H9 (cell line): ENCODE data around the gene ZNRF2. TPM values are rescaled to one million over a fixed set of nuclear protein-coding genes. Genes with fewer than 3 reads are reported as not detected.

ENCODE experiments used
- DNase-seq: peaks from one replicate; pipeline ENCODE4 v3.0.0-alpha.2; 2017
- H2AFZ ChIP-seq: one replicate; pipeline ENCODE4 v1.6.1; 2013; ENCODE audit warnings: mild to moderate bottlenecking, low read length, control low read depth, moderate library complexity
- H2AK5ac ChIP-seq: 2 replicates; pipeline ENCODE4 v1.6.1; 2013; ENCODE audit warnings: low read length, control low read depth, mixed read lengths; ENCODE audit not compliant: insufficient read length
- H2BK120ac ChIP-seq: one replicate; pipeline ENCODE4 v1.6.1; 2013; ENCODE audit warnings: low read depth, mild to moderate bottlenecking, low read length, control low read depth, inconsistent platforms; ENCODE audit not compliant: poor library complexity, severe bottlenecking
- H2BK12ac ChIP-seq: 2 replicates; pipeline ENCODE4 v1.6.1; 2013; ENCODE audit warnings: low read length, control low read depth, mixed read lengths, low read depth; ENCODE audit not compliant: insufficient read length
- H2BK15ac ChIP-seq: 2 replicates; pipeline ENCODE4 v1.6.1; 2013; ENCODE audit warnings: low read depth, low read length, control low read depth
- H2BK20ac ChIP-seq: one replicate; pipeline ENCODE4 v1.6.1; 2013; ENCODE audit warnings: low read depth, mild to moderate bottlenecking, low read length, control low read depth, inconsistent platforms; ENCODE audit not compliant: poor library complexity, severe bottlenecking
- H2BK5ac ChIP-seq: 2 replicates; pipeline ENCODE4 v1.6.1; 2013; ENCODE audit warnings: low read length, control low read depth, mixed read lengths; ENCODE audit not compliant: insufficient read length
- H3K14ac ChIP-seq: 2 replicates; pipeline ENCODE4 v1.6.1; 2013; ENCODE audit warnings: low read length, control low read depth; ENCODE audit not compliant: insufficient read depth
- H3K18ac ChIP-seq: 2 replicates; pipeline ENCODE4 v1.6.1; 2013; ENCODE audit warnings: low read depth, mild to moderate bottlenecking, mixed read lengths, low read length, control low read depth; ENCODE audit not compliant: insufficient read length
- H3K23ac ChIP-seq: 2 replicates; pipeline ENCODE4 v1.6.1; 2013; ENCODE audit warnings: low read length, control low read depth, mixed read lengths, low read depth; ENCODE audit not compliant: insufficient read length
- H3K23me2 ChIP-seq: 2 replicates; pipeline ENCODE4 v1.6.1; 2013; ENCODE audit warnings: low read depth, mild to moderate bottlenecking, mixed read lengths, low read length, control low read depth; ENCODE audit not compliant: insufficient read length, poor library complexity, severe bottlenecking
- H3K27ac ChIP-seq: 2 replicates; pipeline ENCODE4 v1.5.1; 2013; ENCODE audit warnings: low read length, control low read depth, mixed read lengths, low read depth; ENCODE audit not compliant: insufficient read length
- H3K27me3 ChIP-seq: 2 replicates; pipeline ENCODE4 v1.6.1; 2013; ENCODE audit warnings: low read length, control low read depth, inconsistent platforms; ENCODE audit not compliant: insufficient read depth
- H3K4ac ChIP-seq: 2 replicates; pipeline ENCODE4 v1.6.1; 2013; ENCODE audit warnings: low read depth, mild to moderate bottlenecking, control low read depth, inconsistent platforms, low read length, moderate library complexity
- H3K4me1 ChIP-seq: 2 replicates; pipeline ENCODE4 v1.6.1; 2013; ENCODE audit warnings: low read length, control low read depth, inconsistent platforms; ENCODE audit not compliant: insufficient read depth
- H3K4me2 ChIP-seq: 2 replicates; pipeline ENCODE4 v1.6.1; 2013; ENCODE audit warnings: low read length, control low read depth, mixed read lengths; ENCODE audit not compliant: insufficient read length, insufficient read depth
- H3K56ac ChIP-seq: 2 replicates; pipeline ENCODE4 v1.6.1; 2013; ENCODE audit warnings: low read depth, mild to moderate bottlenecking, mixed read lengths, low read length, control low read depth; ENCODE audit not compliant: insufficient read length
- H3K79me1 ChIP-seq: 2 replicates; pipeline ENCODE4 v1.6.1; 2013; ENCODE audit warnings: low read depth, mild to moderate bottlenecking, moderate library complexity, low read length, control low read depth, inconsistent platforms; ENCODE audit not compliant: insufficient read depth, poor library complexity, severe bottlenecking
- H3K79me2 ChIP-seq: 2 replicates; pipeline ENCODE4 v1.6.1; 2013; ENCODE audit warnings: low read length, control low read depth, inconsistent platforms; ENCODE audit not compliant: insufficient read depth
- H3K9ac ChIP-seq: 2 replicates; pipeline ENCODE4 v1.6.1; 2013; ENCODE audit warnings: low read length, control low read depth, mixed read lengths; ENCODE audit not compliant: insufficient read length; ENCODE audit errors: extremely low read depth
- H3K9me3 ChIP-seq: one replicate; pipeline ENCODE4 v1.6.1; 2013; ENCODE audit warnings: low read depth, low read length, inconsistent platforms; ENCODE audit not compliant: control insufficient read depth
- H3T11ph ChIP-seq: one replicate; pipeline ENCODE4 v1.6.1; 2013; ENCODE audit warnings: mild to moderate bottlenecking, low read length, control low read depth, inconsistent platforms
- H4K20me1 ChIP-seq: one replicate; pipeline ENCODE4 v1.6.1; 2013; ENCODE audit not compliant: control insufficient read depth, insufficient read length, insufficient read depth
- H4K5ac ChIP-seq: 2 replicates; pipeline ENCODE4 v1.6.1; 2013; ENCODE audit warnings: low read depth, mild to moderate bottlenecking, mixed read lengths, low read length, control low read depth; ENCODE audit not compliant: insufficient read length
- H4K8ac ChIP-seq: replicated peaks from 2 replicates; pipeline ENCODE4 v1.6.1; 2013; ENCODE audit warnings: low read length, control low read depth, mixed read lengths, low read depth; ENCODE audit not compliant: insufficient read length
- H4K91ac ChIP-seq: 2 replicates; pipeline ENCODE4 v1.6.1; 2013; ENCODE audit warnings: low read depth, mild to moderate bottlenecking, moderate library complexity, mixed read lengths, low read length, control low read depth; ENCODE audit not compliant: insufficient read length
- H3K27ac Mint-ChIP-seq, 3 experiments: 2 replicates in 2 of 3; 3 replicates in 1 of 3; pipeline ENCODE4 v1.8.0; 2020 to 2021; ENCODE audit warnings: mixed read lengths in 3 of 3, mild to moderate bottlenecking in 1 of 3, moderate library complexity in 1 of 3
- H3K27me3 Mint-ChIP-seq: 2 replicates; pipeline ENCODE4 v1.8.0; 2021; ENCODE audit warnings: low read depth, mild to moderate bottlenecking, moderate library complexity, mixed read lengths
- H3K36me3 Mint-ChIP-seq, 3 experiments: 2 replicates in 2 of 3; 3 replicates in 1 of 3; pipeline ENCODE4 v1.8.0; 2020 to 2021; ENCODE audit warnings: low read depth in 3 of 3, mixed read lengths in 3 of 3; ENCODE audit not compliant: insufficient read depth in 1 of 3
- H3K4me1 Mint-ChIP-seq, 2 experiments: 2 replicates each; pipeline ENCODE4 v1.8.0; 2020; ENCODE audit warnings: mixed read lengths in 2 of 2
- H3K4me3 Mint-ChIP-seq, 2 experiments: 2 replicates in 1 of 2; 3 replicates in 1 of 2; pipeline ENCODE4 v1.8.0; 2020 to 2021; ENCODE audit warnings: mild to moderate bottlenecking in 2 of 2, mixed read lengths in 2 of 2, moderate library complexity in 1 of 2
- H3K9me3 Mint-ChIP-seq, 2 experiments: 2 replicates in 1 of 2; 3 replicates in 1 of 2; pipeline ENCODE4 v1.8.0; 2020; ENCODE audit warnings: mild to moderate bottlenecking in 2 of 2, mixed read lengths in 2 of 2, moderate library complexity in 1 of 2
- CTCF ChIP-seq: fragments of 200-600 bp; sonication (generic); conservative IDR thresholded peaks from 3 replicates; pipeline ENCODE4 v1.8.0; 2021; ENCODE audit warnings: antibody characterized with exemption, mild to moderate bottlenecking
- WGBS: extraction: QIAGEN DNeasy Blood & Tissue Kit; methylation state at CpG from one replicate; pipeline ENCODE4 v1.1.7; 2013; ENCODE audit warnings: missing lambda C conversion rate, low lambda C conversion rate, mixed read lengths; ENCODE audit not compliant: insufficient read length; ENCODE audit errors: extremely low coverage; 5-methylcytosine and 5-hydroxymethylcytosine counted together
- total RNA-seq: library from RNA; stranded (reverse); gene quantifications from 2 replicates; pipeline ENCODE4 v1.2.1, GENCODE V29; 2021

Gene ZNRF2
- total RNA-seq, 1 experiment from 2014 or later: 16.5 TPM

GRCh38 chr7:30331338-30331737, 46.9 kb downstream of the ZNRF2 start:
- H4K20me1 ChIP-seq: no peaks in the 10 kb centered on the region
- no CpG with 5 or more reads among the region's 2 CpGs for WGBS
- no peaks in the 10 kb centered on the region for H3K27me3 Mint-ChIP-seq

More at GRCh38 chr7:30331338-30331737, 46.9 kb downstream of the ZNRF2 start:
- Histone ChIP-seq H3K18ac (no peak overlapping the region), H2BK5ac (no peak overlapping the region), H3K14ac (no peak overlapping the region), H4K5ac (no peak overlapping the region), H2AFZ (no peak overlapping the region), H3K27ac (no peak overlapping the region), H3T11ph (no peak overlapping the region), H4K8ac (no peak overlapping the region), H3K4me2 (no peak overlapping the region), H3K23me2 (no peaks in the 10 kb centered on the region), H2BK12ac (no peak overlapping the region), H3K4me1 (no peaks in the 10 kb centered on the region), H2BK120ac (no peak overlapping the region), H2BK15ac (no peak overlapping the region), H3K4ac (no peak overlapping the region), H2BK20ac (no peak overlapping the region), H3K9ac (no peak overlapping the region), H3K9me3 (no peaks in the 10 kb centered on the region), H4K91ac (no peak overlapping the region), H3K79me2 (peaks cover 2% of the 10 kb centered on the region; the same call in 1 of the 2 replicates), H3K27me3 (no peaks in the 10 kb centered on the region), H3K56ac (no peak overlapping the region), H2AK5ac (no peak overlapping the region), H3K79me1 (no peaks in the 10 kb centered on the region), H3K23ac (no peak overlapping the region)
- H3K9me3 Mint-ChIP-seq: no peaks in the 10 kb centered on the region
- H3K27ac Mint-ChIP-seq: no peak overlapping the region
- no peak for TF ChIP-seq CTCF
- peaks cover 9 to 30% of the 10 kb centered on the region in 2 experiments for H3K4me1 Mint-ChIP-seq
- DNase-seq: no peak
- no peak overlapping the region for H3K4me3 Mint-ChIP-seq
- peaks cover 3 to 19% (median 5%) of the 10 kb centered on the region in 3 experiments; a peak in 6 of 7 replicates for H3K36me3 Mint-ChIP-seq
